Hepatic stellate cell (primary cell): ENCODE measurements around the gene EIF3I.

Experiments
- DNase-seq: peaks from one replicate; pipeline ENCODE4 v3.0.0; 2011; ENCODE audit warnings: low spot score

The EIF3I gene

GRCh38 chr1:32266921-32267591, 44.8 kb downstream of the EIF3I start:
- peak; percentile 80 for DNase-seq

GRCh38 chr1:32269744-32270143, 47.5 kb downstream of the EIF3I start:
- no peak for DNase-seq

GRCh38 chr1:32272557-32273390, 50.6 kb downstream of the EIF3I start:
- no peak for DNase-seq

- no peak for DNase-seq
These were observed 51.4 kb downstream of the EIF3I start for GRCh38 chr1:32273391-32274208.

DNA sequence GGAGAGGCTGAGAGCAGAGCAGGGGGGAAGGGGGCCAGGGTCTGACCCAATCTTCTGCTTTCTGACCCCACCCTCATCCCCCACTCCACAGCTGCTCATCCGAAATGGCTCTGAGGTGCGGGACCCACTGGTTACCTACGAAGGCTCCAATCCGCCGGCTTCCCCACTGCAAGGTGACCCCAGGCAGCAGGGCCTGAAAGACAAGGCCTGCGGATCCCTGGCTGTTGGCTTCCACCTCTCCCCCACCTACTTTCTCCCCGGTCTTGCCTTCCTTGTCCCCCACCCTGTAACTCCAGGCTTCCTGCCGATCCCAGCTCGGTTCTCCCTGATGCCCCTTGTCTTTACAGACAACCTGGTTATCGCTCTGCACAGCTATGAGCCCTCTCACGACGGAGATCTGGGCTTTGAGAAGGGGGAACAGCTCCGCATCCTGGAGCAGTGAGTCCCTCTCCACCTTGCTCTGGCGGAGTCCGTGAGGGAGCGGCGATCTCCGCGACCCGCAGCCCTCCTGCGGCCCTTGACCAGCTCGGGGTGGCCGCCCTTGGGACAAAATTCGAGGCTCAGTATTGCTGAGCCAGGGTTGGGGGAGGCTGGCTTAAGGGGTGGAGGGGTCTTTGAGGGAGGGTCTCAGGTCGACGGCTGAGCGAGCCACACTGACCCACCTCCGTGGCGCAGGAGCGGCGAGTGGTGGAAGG, 52.6 kb downstream of the EIF3I start:
- DNase-seq, result no peak

GRCh38 chr1:32275424-32275823, 53.2 kb downstream of the EIF3I start:
- no peak for DNase-seq

GRCh38 chr1:32276032-32276782, 54.0 kb downstream of the EIF3I start:
- no peak for DNase-seq
